ENCODE results near the gene MCHR1. TPM values are rescaled to one million over a fixed set of nuclear protein-coding genes. Genes with fewer than 3 reads are reported as not detected.

MCHR1 gene
- polyA plus RNA-seq, 1 donor (not counting 4 experiments of a cell fraction or from before 2014, with no cell fraction given) = 0.12 TPM

DNA sequence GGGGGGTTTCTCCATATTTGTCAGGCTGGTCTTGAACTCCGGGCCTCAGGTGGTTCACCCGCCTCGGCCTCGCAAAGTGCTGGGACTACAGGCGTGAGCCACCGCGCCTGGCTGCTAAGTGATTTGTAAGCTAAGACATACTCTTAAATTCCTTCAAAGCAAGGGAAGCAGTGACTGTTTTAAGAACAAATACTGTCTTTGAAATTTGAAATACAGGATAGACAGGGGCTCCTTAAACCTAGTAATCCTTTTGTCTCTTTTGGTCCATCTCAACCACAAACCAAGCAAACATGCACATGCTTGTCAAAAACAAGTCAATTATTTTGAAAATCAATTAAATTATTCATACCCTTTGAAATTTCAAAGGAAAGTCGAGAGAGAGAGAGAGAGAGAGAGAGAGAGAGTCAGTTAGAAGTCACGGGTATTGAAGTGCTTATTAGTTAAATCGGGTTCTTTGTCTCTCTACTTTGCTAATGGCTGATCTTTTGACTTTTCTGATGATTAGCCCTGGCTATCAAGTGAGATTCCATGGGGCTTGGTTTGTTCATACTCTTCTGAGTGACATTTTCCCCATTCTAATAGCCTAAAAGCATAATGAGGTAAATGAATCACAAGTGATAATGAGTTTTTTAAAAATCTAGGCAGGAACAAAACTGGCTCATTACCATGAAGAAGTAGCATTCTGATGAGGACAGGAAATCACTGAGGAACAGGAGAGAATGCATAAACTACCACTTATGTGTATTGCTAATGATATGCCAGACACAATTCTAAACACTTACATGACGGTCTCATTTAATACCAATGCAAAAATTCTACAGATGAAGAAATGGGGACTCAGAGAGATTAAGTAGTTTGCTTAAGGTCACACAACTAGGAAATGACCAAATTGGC is 48.0 kb downstream of the MCHR1 start:
- FAIRE-seq (no peak), DNase-seq (ENCODE audit: low read depth, low spot score) (peak; percentile 66)
- TF ChIP-seq EZH2 (IDR thresholded peaks at IDR 0.05; ENCODE audit: low read length) = no peak
- TF ChIP-seq, protein P1, sequence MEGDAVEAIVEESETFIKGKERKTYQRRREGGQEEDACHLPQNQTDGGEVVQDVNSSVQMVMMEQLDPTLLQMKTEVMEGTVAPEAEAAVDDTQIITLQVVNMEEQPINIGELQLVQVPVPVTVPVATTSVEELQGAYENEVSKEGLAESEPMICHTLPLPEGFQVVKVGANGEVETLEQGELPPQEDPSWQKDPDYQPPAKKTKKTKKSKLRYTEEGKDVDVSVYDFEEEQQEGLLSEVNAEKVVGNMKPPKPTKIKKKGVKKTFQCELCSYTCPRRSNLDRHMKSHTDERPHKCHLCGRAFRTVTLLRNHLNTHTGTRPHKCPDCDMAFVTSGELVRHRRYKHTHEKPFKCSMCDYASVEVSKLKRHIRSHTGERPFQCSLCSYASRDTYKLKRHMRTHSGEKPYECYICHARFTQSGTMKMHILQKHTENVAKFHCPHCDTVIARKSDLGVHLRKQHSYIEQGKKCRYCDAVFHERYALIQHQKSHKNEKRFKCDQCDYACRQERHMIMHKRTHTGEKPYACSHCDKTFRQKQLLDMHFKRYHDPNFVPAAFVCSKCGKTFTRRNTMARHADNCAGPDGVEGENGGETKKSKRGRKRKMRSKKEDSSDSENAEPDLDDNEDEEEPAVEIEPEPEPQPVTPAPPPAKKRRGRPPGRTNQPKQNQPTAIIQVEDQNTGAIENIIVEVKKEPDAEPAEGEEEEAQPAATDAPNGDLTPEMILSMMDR (optimal IDR thresholded peaks at IDR 0.05 in 1 of 3, IDR thresholded peaks at IDR 0.05 in 1 of 3, conservative IDR thresholded peaks at IDR 0.05 in 1 of 3; ENCODE audit: extremely low read depth in 1 of 3, insufficient read depth in 2 of 3, low read length in 3 of 3) = no peak
- dilution Hi-C loops (cut with MboI; ENCODE audit: extremely low pct_ligation_motif_present, low sequenced_read_pairs) = no loop called here
- peaks cover 27% of the 10 kb centered on the region for H3K4me1 ChIP-seq (ENCODE audit: control insufficient read depth, extremely low read depth, insufficient read depth, low read length)
- H3K36me3 ChIP-seq (ENCODE audit: control insufficient read depth in 2 of 2, extremely low read depth in 1 of 2, insufficient read depth in 2 of 2, low read length in 2 of 2) = no peaks in the 10 kb centered on the region
- no peak overlapping the region for H3K4me3 ChIP-seq (ENCODE audit: control insufficient read depth in 2 of 3, extremely low read depth in 1 of 3, insufficient read depth in 2 of 3, low read depth in 1 of 3, low read length in 3 of 3)
- H3K4me2 ChIP-seq (ENCODE audit: control insufficient read depth, extremely low read depth, insufficient read depth, low read depth, low read length) = peak overlapping the region; percentile 78
- H4K20me1 ChIP-seq (ENCODE audit: control insufficient read depth, extremely low read depth, insufficient read depth, low read length) = no peaks in the 10 kb centered on the region
- no peaks in the 10 kb centered on the region for H3K79me2 ChIP-seq (ENCODE audit: control insufficient read depth, insufficient read depth, low read length)
- no peaks in the 10 kb centered on the region for H3K27me3 ChIP-seq (ENCODE audit: control insufficient read depth, extremely low read depth, insufficient read depth, low read length)
- H3K9ac ChIP-seq (ENCODE audit: control insufficient read depth, extremely low read depth, insufficient read depth, low read length) = no peak overlapping the region
- H2AFZ ChIP-seq (ENCODE audit: control insufficient read depth, low read length) = no peak overlapping the region
- H3K9me3 ChIP-seq (ENCODE audit: control insufficient read depth, low read depth, low read length) = no peaks in the 10 kb centered on the region
- no peaks in the 10 kb centered on the region for H3K9me1 ChIP-seq (ENCODE audit: control insufficient read depth, extremely low read depth, insufficient read depth, low read length)
- H3K27ac ChIP-seq (ENCODE audit: control insufficient read depth, insufficient read depth, low read length) = peak overlapping the region; percentile 77

DNA sequence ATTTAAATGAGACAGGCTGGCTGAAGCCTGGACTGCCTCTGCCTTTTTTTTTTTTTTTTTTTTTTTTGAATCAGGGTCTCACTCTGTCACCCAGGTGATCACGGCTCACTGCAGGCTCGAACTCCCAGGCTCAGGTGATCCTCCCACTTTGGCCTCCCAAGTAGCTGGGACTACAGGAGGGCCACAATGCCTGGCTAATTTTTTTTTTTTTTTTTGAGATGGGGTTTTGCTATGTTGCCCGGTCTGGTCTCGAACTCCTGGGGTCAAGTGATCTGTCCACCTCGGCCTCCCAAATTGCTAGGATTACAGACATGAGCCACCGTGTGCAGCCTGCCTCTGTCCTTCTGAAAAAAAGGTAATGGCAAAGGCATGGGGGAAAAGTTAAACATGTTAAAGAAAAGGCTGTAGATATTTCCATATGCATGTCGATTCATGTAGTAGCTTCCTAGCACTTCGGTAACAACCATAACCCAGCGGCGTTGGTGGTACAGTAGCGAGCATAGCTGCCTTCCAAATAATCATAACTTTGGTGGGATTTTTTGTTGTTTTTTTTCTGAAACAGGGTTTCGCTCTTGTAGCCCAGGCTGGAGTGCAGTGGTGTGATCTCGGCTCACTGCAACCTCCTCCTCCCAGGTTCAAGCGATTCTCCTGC is 48.8 kb downstream of the MCHR1 start:
- no peaks in the 10 kb centered on the region for H3K36me3 ChIP-seq (ENCODE audit: control insufficient read depth in 2 of 2, extremely low read depth in 1 of 2, insufficient read depth in 2 of 2, low read length in 2 of 2)
- H4K20me1 ChIP-seq (ENCODE audit: control insufficient read depth, extremely low read depth, insufficient read depth, low read length) = no peaks in the 10 kb centered on the region
- dilution Hi-C loops (cut with MboI; ENCODE audit: extremely low pct_ligation_motif_present, low sequenced_read_pairs) = no loop called here
- H3K4me3 ChIP-seq (ENCODE audit: control insufficient read depth in 2 of 3, extremely low read depth in 1 of 3, insufficient read depth in 2 of 3, low read depth in 1 of 3, low read length in 3 of 3) = peak overlapping the region in 2 of 3 experiments; percentile 36 to 46
- H3K4me2 ChIP-seq (ENCODE audit: control insufficient read depth, extremely low read depth, insufficient read depth, low read depth, low read length) = peak overlapping the region; percentile 78
- H3K27ac ChIP-seq (ENCODE audit: control insufficient read depth, insufficient read depth, low read length) = peak overlapping the region; percentile 77
- no peaks in the 10 kb centered on the region for H3K27me3 ChIP-seq (ENCODE audit: control insufficient read depth, extremely low read depth, insufficient read depth, low read length)
- peak overlapping the region; percentile 73 for H2AFZ ChIP-seq (ENCODE audit: control insufficient read depth, low read length)
- no peaks in the 10 kb centered on the region for H3K9me3 ChIP-seq (ENCODE audit: control insufficient read depth, low read depth, low read length)
- peak; percentile 80 for FAIRE-seq
- DNase-seq (ENCODE audit: low read depth, low spot score) = no peak
- H3K79me2 ChIP-seq (ENCODE audit: control insufficient read depth, insufficient read depth, low read length) = no peaks in the 10 kb centered on the region
- peak overlapping the region; percentile 68 for H3K9ac ChIP-seq (ENCODE audit: control insufficient read depth, extremely low read depth, insufficient read depth, low read length)
- peaks cover 35% of the 10 kb centered on the region for H3K4me1 ChIP-seq (ENCODE audit: control insufficient read depth, extremely low read depth, insufficient read depth, low read length)
- H3K9me1 ChIP-seq (ENCODE audit: control insufficient read depth, extremely low read depth, insufficient read depth, low read length) = no peaks in the 10 kb centered on the region
- TF ChIP-seq, protein P1 (optimal IDR thresholded peaks at IDR 0.05 in 1 of 3, IDR thresholded peaks at IDR 0.05 in 1 of 3, conservative IDR thresholded peaks at IDR 0.05 in 1 of 3; ENCODE audit: extremely low read depth in 1 of 3, insufficient read depth in 2 of 3, low read length in 3 of 3) = no peak
- no peak for TF ChIP-seq EZH2 (IDR thresholded peaks at IDR 0.05; ENCODE audit: low read length)

All from keratinocyte (primary cell).